ENCODE measurements around the gene PBX1. TPM values are rescaled to one million over a fixed set of nuclear protein-coding genes. Genes with fewer than 3 reads are reported as not detected.

PBX1 gene
- total RNA-seq, 1 experiment from 2014 or later, result 102 TPM

DNA sequence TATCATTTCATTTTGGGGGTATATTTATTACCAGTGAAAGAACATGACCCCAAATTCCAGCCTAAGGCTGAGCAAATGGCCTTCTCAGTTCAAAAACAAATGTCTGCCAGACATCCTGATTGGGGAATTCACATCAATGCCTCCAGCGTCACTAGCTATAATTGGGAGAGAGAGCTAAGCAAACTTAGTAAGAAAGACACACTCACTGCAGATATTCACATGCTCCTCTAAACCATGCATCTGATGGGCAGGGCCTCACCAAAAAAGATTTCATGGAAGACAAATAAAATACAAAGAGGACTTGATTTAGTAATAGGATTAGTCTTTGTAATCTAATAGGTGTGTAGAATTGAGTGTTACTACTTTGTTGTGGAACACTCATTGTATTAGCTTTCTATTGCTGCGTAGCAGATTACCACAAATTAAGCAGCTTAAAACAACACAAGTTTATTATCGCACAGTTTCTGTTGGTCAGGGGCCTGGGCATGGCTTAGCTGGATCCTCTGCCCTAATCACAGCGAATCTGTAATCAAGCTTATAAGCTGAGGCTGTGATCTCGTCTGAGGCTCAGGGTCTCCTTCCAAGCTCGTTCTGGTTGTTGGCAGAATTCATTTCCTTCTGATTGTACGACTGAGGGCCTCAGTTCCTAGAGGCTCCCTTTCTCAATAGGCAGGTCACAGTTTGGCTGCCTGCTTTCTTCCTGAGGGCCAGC lies 243.0 kb downstream of the PBX1 start:
- H3K36me3 Mint-ChIP-seq, result peaks cover 34% of the 10 kb centered on the region
- CTCF ChIA-PET, result interaction anchor here (0.9 to 1.3 kb wide), 2 partner anchors 11 to 19 kb away, joined by 3 read pairs; no protein-coding TSS in a partner anchor
- TF ChIP-seq HMGXB4 (CRISPR knock-in tag; IDR thresholded peaks at IDR 0.05) (no peak), ATF6 (CRISPR knock-in tag; IDR thresholded peaks at IDR 0.05) (no peak), ZNF263 (CRISPR knock-in tag; IDR thresholded peaks at IDR 0.05; ENCODE audit: low read depth) (no peak), FOXJ3 (CRISPR knock-in tag; IDR thresholded peaks at IDR 0.05; ENCODE audit: borderline replicate concordance) (no peak), ZNF423 (CRISPR knock-in tag; IDR thresholded peaks at IDR 0.05) (no peak), ZBTB43 (CRISPR knock-in tag; IDR thresholded peaks at IDR 0.05) (no peak), SOX15 (CRISPR knock-in tag; IDR thresholded peaks at IDR 0.05) (no peak)
- no peaks in the 10 kb centered on the region for H3K4me1 Mint-ChIP-seq
- no peak overlapping the region for H3K4me3 Mint-ChIP-seq
- ATAC-seq (no peak), DNase-seq (ENCODE audit: low spot score) (no peak)
- H3K9me3 Mint-ChIP-seq, result no peaks in the 10 kb centered on the region
- POLR2A ChIA-PET, result no interaction called here
- H3K27me3 Mint-ChIP-seq (ENCODE audit: low read depth), result no peaks in the 10 kb centered on the region
- 0 out of 2 replicates have a peak overlapping the region, but pooled peaks have one; percentile 37 for H3K27ac Mint-ChIP-seq

GRCh38 chr1:164802529-164803282 lies 243.7 kb downstream of the PBX1 start:
- ChIA-PET POLR2A (no interaction called here), CTCF (interaction anchor here (0.6 to 1.3 kb wide), 3 partner anchors 10 to 271 kb away, joined by 3 read pairs; no protein-coding TSS in a partner anchor)
- H3K36me3 Mint-ChIP-seq, result peaks cover 41% of the 10 kb centered on the region
- H3K27me3 Mint-ChIP-seq (ENCODE audit: low read depth), result no peaks in the 10 kb centered on the region
- H3K27ac Mint-ChIP-seq, result peak overlapping the region; percentile 37; the same call in 1 of the 2 replicates
- no peak overlapping the region for H3K4me3 Mint-ChIP-seq
- no peak for DNase-seq (ENCODE audit: low spot score)
- ATAC-seq, result no peak
- no peaks in the 10 kb centered on the region for H3K9me3 Mint-ChIP-seq
- H3K4me1 Mint-ChIP-seq, result no peaks in the 10 kb centered on the region
- no peak for TF ChIP-seq GRHL2 (CRISPR knock-in tag; IDR thresholded peaks at IDR 0.05; ENCODE audit: insufficient replicate concordance, severe bottlenecking)
- TF ChIP-seq, protein P1, sequence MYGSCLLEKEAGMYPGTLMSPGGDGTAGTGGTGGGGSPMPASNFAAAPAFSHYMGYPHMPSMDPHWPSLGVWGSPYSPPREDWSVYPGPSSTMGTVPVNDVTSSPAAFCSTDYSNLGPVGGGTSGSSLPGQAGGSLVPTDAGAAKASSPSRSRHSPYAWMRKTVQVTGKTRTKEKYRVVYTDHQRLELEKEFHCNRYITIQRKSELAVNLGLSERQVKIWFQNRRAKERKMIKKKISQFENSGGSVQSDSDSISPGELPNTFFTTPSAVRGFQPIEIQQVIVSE (CRISPR knock-in tag; IDR thresholded peaks at IDR 0.05; ENCODE audit: borderline replicate concordance), result no peak
- TF ChIP-seq NFYB (CRISPR knock-in tag; conservative IDR thresholded peaks at IDR 0.05; ENCODE audit: low read depth), result no peak
- TF ChIP-seq ATF6 (CRISPR knock-in tag; IDR thresholded peaks at IDR 0.05), result no peak
- no peak for TF ChIP-seq ZNF512 (CRISPR knock-in tag; IDR thresholded peaks at IDR 0.05; ENCODE audit: borderline replicate concordance)
- TF ChIP-seq GABPB1 (CRISPR knock-in tag; IDR thresholded peaks at IDR 0.05), result no peak
- no peak for TF ChIP-seq SMAD3 (CRISPR knock-in tag; IDR thresholded peaks at IDR 0.05; ENCODE audit: borderline replicate concordance)
- no peak for TF ChIP-seq ZNF263 (CRISPR knock-in tag; IDR thresholded peaks at IDR 0.05; ENCODE audit: low read depth)
- TF ChIP-seq JAZF1 (CRISPR knock-in tag; IDR thresholded peaks at IDR 0.05), result no peak
- TF ChIP-seq, protein P2, sequence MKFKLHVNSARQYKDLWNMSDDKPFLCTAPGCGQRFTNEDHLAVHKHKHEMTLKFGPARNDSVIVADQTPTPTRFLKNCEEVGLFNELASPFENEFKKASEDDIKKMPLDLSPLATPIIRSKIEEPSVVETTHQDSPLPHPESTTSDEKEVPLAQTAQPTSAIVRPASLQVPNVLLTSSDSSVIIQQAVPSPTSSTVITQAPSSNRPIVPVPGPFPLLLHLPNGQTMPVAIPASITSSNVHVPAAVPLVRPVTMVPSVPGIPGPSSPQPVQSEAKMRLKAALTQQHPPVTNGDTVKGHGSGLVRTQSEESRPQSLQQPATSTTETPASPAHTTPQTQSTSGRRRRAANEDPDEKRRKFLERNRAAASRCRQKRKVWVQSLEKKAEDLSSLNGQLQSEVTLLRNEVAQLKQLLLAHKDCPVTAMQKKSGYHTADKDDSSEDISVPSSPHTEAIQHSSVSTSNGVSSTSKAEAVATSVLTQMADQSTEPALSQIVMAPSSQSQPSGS (CRISPR knock-in tag; IDR thresholded peaks at IDR 0.05; ENCODE audit: borderline replicate concordance, low read depth), result no peak
- no peak for TF ChIP-seq TP53 (CRISPR knock-in tag; IDR thresholded peaks at IDR 0.05)
- TF ChIP-seq AR (CRISPR knock-in tag; IDR thresholded peaks at IDR 0.05), result no peak
- TF ChIP-seq ZNF121 (CRISPR knock-in tag; IDR thresholded peaks at IDR 0.05), result no peak
